Glutamatergic neuron (in vitro differentiated cells): Measurements from ENCODE around the gene TMEM128. TPM values are rescaled to one million over a fixed set of nuclear protein-coding genes. Genes with fewer than 3 reads are reported as not detected.
"Not testable (repeated sequence)": the region's sequence is repeated elsewhere in the genome, so short reads cannot be mapped to it uniquely, and the experiment has no call there.

Source experiments
- DNase-seq: peaks from one replicate; pipeline ENCODE4 v3.0.0; 2022
- H3K27ac Mint-ChIP-seq: one replicate; pipeline ENCODE4 v1.8.0; 2020; ENCODE audit warnings: mild to moderate bottlenecking, mixed read lengths, inconsistent platforms; ENCODE audit not compliant: unreplicated experiment
- H3K27me3 Mint-ChIP-seq: one replicate; pipeline ENCODE4 v1.8.0; 2020; ENCODE audit warnings: mild to moderate bottlenecking, moderate library complexity, mixed read lengths, inconsistent platforms; ENCODE audit not compliant: unreplicated experiment
- H3K36me3 Mint-ChIP-seq: one replicate; pipeline ENCODE4 v1.8.0; 2020; ENCODE audit warnings: mild to moderate bottlenecking, mixed read lengths, inconsistent platforms; ENCODE audit not compliant: unreplicated experiment
- H3K4me1 Mint-ChIP-seq: one replicate; pipeline ENCODE4 v1.8.0; 2020; ENCODE audit warnings: mild to moderate bottlenecking, low read depth, mixed read lengths, inconsistent platforms; ENCODE audit not compliant: unreplicated experiment
- H3K4me3 Mint-ChIP-seq: one replicate; pipeline ENCODE4 v1.8.0; 2020; ENCODE audit warnings: mild to moderate bottlenecking, mixed read lengths, inconsistent platforms; ENCODE audit not compliant: unreplicated experiment
- H3K9me3 Mint-ChIP-seq: one replicate; pipeline ENCODE4 v1.8.0; 2020; ENCODE audit warnings: mild to moderate bottlenecking, moderate library complexity, mixed read lengths, inconsistent platforms; ENCODE audit not compliant: unreplicated experiment
- total RNA-seq: library from RNA; stranded (reverse); fragmentation: NEBNext Ultra II Directional; extraction: Animal tissue kit (Norgen Biotek cat#: 25700); gene quantifications from one replicate; pipeline ENCODE4 v1.2.1, GENCODE V29; 2021; ENCODE audit not compliant: unreplicated experiment
- TF ChIP-seq, protein P1 (sequence below): fragments of 200-600 bp; sonication (generic); IDR thresholded peaks from one replicate; pipeline ENCODE4 v1.5.0; 2021; ENCODE audit not compliant: partially characterized antibody, unreplicated experiment

TMEM128 gene
- total RNA-seq, 1 donor from 2014 or later: 19.3 TPM

DNA sequence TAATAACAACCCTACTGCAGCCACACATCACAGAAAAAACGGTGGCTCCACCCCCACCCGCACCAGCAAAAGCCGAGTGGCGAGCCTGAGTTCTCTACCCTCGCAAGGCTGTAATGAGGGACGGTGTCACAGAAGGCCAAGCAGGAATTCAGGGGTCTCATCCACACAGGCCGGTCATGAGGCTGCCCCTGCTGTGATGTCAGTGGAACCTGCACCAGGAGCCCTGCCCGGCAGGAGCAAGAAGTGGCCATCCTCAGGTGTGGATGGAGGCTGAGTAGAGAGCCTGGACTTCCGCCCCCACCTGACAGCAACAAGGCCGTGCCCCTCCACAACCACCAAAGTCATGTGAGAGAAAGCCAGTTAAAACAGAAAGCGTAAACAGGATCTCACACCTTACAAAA lies 21.3 kb upstream of the TMEM128 start:
- TF ChIP-seq, protein P1, sequence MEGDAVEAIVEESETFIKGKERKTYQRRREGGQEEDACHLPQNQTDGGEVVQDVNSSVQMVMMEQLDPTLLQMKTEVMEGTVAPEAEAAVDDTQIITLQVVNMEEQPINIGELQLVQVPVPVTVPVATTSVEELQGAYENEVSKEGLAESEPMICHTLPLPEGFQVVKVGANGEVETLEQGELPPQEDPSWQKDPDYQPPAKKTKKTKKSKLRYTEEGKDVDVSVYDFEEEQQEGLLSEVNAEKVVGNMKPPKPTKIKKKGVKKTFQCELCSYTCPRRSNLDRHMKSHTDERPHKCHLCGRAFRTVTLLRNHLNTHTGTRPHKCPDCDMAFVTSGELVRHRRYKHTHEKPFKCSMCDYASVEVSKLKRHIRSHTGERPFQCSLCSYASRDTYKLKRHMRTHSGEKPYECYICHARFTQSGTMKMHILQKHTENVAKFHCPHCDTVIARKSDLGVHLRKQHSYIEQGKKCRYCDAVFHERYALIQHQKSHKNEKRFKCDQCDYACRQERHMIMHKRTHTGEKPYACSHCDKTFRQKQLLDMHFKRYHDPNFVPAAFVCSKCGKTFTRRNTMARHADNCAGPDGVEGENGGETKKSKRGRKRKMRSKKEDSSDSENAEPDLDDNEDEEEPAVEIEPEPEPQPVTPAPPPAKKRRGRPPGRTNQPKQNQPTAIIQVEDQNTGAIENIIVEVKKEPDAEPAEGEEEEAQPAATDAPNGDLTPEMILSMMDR: no peak
- H3K27ac Mint-ChIP-seq: no peak overlapping the region
- DNase-seq: no peak
- peaks cover 6% of the 10 kb centered on the region for H3K36me3 Mint-ChIP-seq
- no peaks in the 10 kb centered on the region for H3K4me1 Mint-ChIP-seq
- H3K9me3 Mint-ChIP-seq: no peaks in the 10 kb centered on the region
- no peak overlapping the region for H3K4me3 Mint-ChIP-seq
- H3K27me3 Mint-ChIP-seq: peaks cover 3% of the 10 kb centered on the region

- peaks cover 5% of the 10 kb centered on the region for H3K36me3 Mint-ChIP-seq
- no peaks in the 10 kb centered on the region for H3K9me3 Mint-ChIP-seq
- no peaks in the 10 kb centered on the region for H3K4me1 Mint-ChIP-seq
- H3K27ac Mint-ChIP-seq: no peak overlapping the region
- H3K27me3 Mint-ChIP-seq: peaks cover 3% of the 10 kb centered on the region
- no peak for DNase-seq
- TF ChIP-seq, protein P1: no peak
- H3K4me3 Mint-ChIP-seq: no peak overlapping the region
Observed at GRCh38 chr4:4268776-4269175, 20.8 kb upstream of the TMEM128 start.

- Mint-ChIP-seq H3K9me3 (no peaks in the 10 kb centered on the region), H3K36me3 (peaks cover 5% of the 10 kb centered on the region), H3K27ac (no peak overlapping the region), H3K27me3 (peaks cover 3% of the 10 kb centered on the region), H3K4me1 (no peaks in the 10 kb centered on the region), H3K4me3 (no peak overlapping the region)
- DNase-seq: no peak
- TF ChIP-seq, protein P1: no peak
Observed at GRCh38 chr4:4267981-4268380, 20.0 kb upstream of the TMEM128 start.

- Mint-ChIP-seq H3K9me3 (peaks cover 1% of the 10 kb centered on the region), H3K27ac (no peak overlapping the region), H3K27me3 (no peaks in the 10 kb centered on the region), H3K4me1 (no peaks in the 10 kb centered on the region), H3K36me3 (no peaks in the 10 kb centered on the region), H3K4me3 (no peak overlapping the region)
- TF ChIP-seq, protein P1: no peak
- no peak for DNase-seq
Observed at GRCh38 chr4:4260185-4260751, 12.2 kb upstream of the TMEM128 start.

- TF ChIP-seq, protein P1: no peak
- Mint-ChIP-seq H3K9me3 (peaks cover 1% of the 10 kb centered on the region), H3K36me3 (no peaks in the 10 kb centered on the region), H3K27me3 (no peaks in the 10 kb centered on the region), H3K4me3 (no peak overlapping the region), H3K27ac (no peak overlapping the region), H3K4me1 (no peaks in the 10 kb centered on the region)
- DNase-seq: no peak
Observed at GRCh38 chr4:4259484-4260100, 11.6 kb upstream of the TMEM128 start.

DNA sequence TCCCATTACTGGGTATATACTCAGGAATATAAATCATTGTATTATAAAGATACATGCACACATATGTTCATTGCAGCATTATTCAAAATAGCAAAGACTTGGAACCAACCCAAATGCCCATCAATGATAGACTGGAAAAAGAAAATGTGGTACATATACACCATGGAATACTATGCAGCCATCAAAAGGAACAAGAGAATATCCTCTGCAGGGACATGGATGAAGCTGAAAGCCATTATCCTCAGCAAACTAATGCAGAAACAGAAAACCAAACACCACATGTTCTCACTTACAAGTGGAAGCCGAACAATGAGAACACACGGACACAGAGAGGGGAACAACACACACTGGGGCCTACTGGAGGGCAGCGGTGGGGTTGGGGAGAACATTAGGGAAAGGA lies 9.7 kb upstream of the TMEM128 start:
- H3K27me3 Mint-ChIP-seq, H3K36me3 Mint-ChIP-seq, H3K27ac Mint-ChIP-seq, H3K4me3 Mint-ChIP-seq, H3K4me1 Mint-ChIP-seq, DNase-seq, H3K9me3 Mint-ChIP-seq: not testable (repeated sequence)
